Measurements from ENCODE around the gene HOXD13.

DNA sequence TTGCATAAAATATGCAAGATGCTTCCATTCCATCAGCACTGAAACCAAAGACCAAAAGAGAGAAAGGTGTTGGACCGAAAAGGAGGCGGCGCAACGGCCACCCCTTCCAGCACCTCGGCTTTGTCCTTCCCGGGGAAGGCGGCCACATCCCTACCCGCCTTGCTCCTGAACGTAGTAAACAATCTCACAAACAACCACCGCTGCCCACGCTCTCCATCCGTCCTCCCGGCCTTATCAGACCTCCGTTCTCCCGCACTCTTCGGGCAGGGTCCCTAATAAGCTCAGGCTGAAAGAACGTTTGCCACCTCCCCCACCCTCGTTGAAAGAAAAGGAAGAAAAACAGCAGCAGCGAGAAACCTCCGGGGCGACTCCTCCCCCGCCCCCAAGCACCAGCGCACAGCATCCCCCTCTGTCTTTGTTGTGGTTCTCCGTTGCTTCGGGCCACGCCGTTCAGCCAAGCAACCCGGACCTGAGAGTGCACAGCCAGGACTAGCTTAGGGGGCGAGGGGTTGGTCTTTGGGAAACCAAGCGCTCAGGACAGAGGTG is 13.2 kb upstream of the HOXD13 start:
- TF ChIP-seq POLR2A (IDR thresholded peaks at IDR 0.05; ENCODE audit: low read depth, low read length) (no peak), TAF1 (IDR thresholded peaks at IDR 0.05; ENCODE audit: borderline replicate concordance, low read depth, low read length) (no peak)

All from GM12892 (cell line).